T-helper 2 cell (primary cell): Measurements from ENCODE around the gene KCNH3.
A peak's percentile ranks its signal among the peaks of the same experiment; 100 is the strongest.
"Not testable (repeated sequence)": the region's sequence is repeated elsewhere in the genome, so short reads cannot be mapped to it uniquely, and the experiment has no call there.

Experiments used
- DNase-seq, 5 experiments: peaks; one replicate each; pipeline versions ENCODE4 v3.0.0 to v3.0.0-alpha.2; 2012 to 2022
- total RNA-seq, 2 donors: gene quantifications; one replicate each; lab custom pipeline; 2026; lab: John Stamatoyannopoulos, UW

The KCNH3 gene, protein sequence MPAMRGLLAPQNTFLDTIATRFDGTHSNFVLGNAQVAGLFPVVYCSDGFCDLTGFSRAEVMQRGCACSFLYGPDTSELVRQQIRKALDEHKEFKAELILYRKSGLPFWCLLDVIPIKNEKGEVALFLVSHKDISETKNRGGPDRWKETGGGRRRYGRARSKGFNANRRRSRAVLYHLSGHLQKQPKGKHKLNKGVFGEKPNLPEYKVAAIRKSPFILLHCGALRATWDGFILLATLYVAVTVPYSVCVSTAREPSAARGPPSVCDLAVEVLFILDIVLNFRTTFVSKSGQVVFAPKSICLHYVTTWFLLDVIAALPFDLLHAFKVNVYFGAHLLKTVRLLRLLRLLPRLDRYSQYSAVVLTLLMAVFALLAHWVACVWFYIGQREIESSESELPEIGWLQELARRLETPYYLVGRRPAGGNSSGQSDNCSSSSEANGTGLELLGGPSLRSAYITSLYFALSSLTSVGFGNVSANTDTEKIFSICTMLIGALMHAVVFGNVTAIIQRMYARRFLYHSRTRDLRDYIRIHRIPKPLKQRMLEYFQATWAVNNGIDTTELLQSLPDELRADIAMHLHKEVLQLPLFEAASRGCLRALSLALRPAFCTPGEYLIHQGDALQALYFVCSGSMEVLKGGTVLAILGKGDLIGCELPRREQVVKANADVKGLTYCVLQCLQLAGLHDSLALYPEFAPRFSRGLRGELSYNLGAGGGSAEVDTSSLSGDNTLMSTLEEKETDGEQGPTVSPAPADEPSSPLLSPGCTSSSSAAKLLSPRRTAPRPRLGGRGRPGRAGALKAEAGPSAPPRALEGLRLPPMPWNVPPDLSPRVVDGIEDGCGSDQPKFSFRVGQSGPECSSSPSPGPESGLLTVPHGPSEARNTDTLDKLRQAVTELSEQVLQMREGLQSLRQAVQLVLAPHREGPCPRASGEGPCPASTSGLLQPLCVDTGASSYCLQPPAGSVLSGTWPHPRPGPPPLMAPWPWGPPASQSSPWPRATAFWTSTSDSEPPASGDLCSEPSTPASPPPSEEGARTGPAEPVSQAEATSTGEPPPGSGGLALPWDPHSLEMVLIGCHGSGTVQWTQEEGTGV
- 1.2 to 4.1 reads per million in 2 donors for total RNA-seq

- peak; percentile 74 to 92 (median 81) for DNase-seq
These were observed at the start of gene KCNH3 for GRCh38 chr12:49538510-49539403. Gene KCNH3 (plus strand): TSS chr12:49539030. CDS start chr12:49539417, 387 bp downstream.

DNA sequence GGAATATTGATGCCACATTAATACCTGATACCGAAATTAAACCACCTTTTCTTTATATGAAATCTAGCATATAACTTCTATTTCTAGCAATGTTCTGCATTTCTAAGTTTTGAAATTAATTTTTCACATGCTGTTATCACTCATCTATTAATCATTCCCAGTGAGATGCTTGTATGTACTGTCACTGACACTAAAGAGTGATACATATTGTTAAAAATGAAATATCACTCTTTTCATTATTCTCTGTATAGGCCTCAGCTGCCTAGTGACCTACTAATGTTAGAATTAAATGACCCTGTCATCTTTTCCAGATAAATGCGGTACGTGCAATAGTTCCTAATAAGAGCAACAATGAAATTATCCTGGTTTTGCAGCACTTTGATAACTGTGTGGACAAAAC, 49.7 kb upstream of the KCNH3 start:
- no peak for DNase-seq

DNA sequence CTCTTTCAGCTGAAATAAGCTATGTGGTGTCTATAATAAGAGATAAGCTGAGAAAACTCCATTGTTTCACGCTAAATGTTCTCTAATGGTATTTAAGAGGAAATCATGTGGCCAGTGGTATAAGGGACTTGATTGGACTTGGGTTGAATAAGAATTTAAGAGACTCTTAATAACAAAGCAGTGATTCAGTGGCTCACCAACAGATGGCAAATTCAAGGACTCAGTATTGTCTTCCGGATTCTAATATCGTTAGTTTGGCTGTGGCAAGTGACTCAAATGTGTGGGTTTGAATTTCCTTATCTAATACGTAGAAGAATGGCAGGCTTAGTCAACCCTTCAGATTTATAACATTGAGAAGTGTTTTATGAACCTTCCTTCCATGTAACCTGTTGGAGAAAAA, 49.1 kb upstream of the KCNH3 start:
- DNase-seq = no peak

DNA sequence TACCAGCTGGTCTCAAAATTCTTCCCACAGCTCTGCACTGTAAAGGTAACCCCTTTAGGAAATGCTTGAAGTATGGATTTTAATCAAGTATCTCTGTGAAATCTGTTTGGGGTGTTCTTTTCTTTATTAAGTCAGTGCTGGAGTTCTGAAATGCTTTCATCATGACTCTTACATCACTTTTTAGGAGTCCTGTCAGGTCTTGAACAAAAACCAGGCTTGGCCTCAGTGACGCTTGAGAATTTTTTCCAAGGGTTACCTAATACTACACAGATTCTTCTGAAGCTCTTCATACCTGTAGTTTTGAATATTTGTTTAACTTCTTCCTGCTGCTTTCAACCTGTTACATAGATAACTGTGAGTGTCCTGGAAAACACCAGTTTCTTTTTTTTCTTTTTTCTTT, 47.0 kb upstream of the KCNH3 start:
- no peak for DNase-seq

GRCh38 chr12:49493900-49494299, 44.9 kb upstream of the KCNH3 start:
- no peak for DNase-seq

GRCh38 chr12:49496417-49497360, 42.1 kb upstream of the KCNH3 start:
- DNase-seq = no peak

GRCh38 chr12:49501895-49502294, 36.9 kb upstream of the KCNH3 start:
- no peak for DNase-seq

DNA sequence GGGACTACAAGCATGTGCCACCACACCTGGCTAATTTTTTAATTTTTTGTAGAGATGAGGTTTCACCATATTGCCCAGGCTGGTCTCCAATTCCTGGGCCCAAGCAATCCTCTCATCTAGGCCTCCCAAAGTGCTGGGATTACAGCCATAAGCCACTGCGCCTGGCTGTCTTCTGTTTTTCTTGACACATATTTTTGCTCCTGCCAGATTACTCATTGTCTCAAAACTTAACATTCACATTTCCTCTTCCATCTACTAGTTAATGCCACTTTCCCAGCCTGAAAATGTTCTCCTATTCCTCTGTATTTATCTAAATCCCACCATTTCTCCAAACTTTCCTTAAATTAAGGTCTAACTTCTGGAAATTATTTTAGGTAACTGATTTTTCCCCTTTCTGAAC, 36.2 kb upstream of the KCNH3 start:
- no peak for DNase-seq

GRCh38 chr12:49503674-49504180, 35.1 kb upstream of the KCNH3 start:
- DNase-seq = no peak

DNA sequence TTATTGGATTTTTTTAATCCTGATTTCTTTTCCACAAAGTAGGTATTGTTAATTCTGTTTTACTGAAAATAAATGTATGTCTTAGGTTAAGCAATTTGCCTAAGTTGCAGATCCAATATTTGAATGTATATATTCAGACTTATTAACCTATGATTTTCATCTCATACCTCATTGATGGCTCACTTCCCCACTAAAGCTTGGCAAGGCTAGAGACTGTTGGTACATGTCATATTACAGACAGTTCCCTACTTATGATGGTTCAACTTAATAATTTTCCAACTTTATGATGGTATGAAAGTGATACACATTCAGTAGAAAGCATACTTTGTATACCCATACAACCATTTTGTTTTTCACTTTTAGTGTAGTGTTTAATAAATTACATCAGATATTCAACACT, 33.2 kb upstream of the KCNH3 start:
- DNase-seq = no peak

DNA sequence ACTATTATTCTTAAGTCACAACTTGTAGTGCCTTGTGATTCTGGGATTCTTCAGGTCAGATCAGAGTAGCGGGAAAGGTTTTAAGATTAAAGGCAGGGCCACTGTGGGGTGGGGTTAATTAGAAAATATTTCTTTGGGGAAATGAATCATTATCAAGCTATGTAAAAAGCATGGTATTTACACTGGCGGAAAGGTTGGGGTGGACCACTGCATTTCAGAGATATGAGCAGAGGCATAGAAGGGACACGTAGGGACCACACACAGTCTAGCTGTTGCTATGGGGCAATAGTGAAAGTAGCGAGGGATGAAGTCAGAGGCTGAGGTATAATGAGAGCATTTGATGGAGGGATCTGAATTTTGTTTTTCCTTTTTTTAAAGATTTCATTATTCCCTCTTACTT, 31.7 kb upstream of the KCNH3 start:
- no peak for DNase-seq

- DNase-seq = not testable (repeated sequence)
These were observed 29.1 kb upstream of the KCNH3 start for GRCh38 chr12:49509681-49510080.

GRCh38 chr12:49511410-49511809, 27.4 kb upstream of the KCNH3 start:
- DNase-seq = no peak

- DNase-seq = no peak
These were observed 26.3 kb upstream of the KCNH3 start for GRCh38 chr12:49512546-49512945.

- DNase-seq = no peak
These were observed 23.6 kb upstream of the KCNH3 start for GRCh38 chr12:49515266-49515665.

DNA sequence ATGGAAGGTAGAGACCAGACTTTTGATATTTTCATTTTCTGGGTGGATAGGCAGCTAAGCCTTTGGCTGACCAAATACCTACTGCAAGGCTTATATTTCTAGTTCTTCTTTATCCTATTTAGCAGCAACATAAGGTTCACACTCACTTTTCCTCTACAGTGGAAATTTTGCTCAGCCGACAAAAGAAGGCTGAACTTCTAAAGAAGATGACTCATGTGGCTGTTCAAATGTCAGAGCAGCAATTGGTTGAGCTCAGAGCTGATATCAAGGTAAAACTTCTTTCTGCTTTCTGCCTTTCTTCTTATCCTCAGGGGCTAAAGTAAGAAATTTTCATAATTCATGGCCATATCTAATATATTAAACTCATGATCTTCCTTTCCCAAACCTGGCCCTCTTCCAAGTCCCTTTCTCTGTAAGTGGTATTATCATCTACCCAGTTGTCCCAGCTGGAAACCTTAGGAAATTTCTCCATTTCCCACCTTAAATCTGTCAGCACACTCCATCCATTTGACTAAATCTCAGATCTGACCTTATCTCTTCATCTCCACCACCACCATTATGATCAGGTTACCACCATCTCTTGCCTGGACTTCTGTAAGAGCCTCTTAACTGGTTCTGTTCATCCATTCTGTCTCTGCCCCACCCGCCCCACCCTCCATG, 19.8 kb upstream of the KCNH3 start:
- no peak for DNase-seq

GRCh38 chr12:49519574-49519936, 19.3 kb upstream of the KCNH3 start:
- DNase-seq = no peak

- DNase-seq = no peak
These were observed 17.4 kb upstream of the KCNH3 start for GRCh38 chr12:49521389-49521788.

GRCh38 chr12:49524660-49525324, 14.0 kb upstream of the KCNH3 start:
- DNase-seq = no peak

DNA sequence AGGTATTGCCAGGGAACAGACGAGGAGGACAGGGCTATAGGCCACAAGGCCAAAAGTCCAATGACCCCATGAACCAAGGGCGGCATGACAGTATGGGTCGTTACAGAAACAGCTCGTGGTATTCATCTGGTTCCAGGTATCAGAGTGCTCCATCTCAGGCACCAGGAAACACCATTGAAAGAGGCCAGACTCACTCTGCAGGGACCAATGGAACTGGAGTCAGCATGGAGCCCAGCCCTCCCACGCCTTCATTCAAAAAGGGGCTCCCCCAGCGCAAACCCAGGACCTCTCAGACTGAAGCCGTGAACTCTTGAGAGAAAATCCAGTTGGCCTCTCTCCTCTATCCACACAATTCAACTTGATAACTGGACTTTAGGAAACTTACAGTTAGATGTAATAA, 12.9 kb upstream of the KCNH3 start:
- DNase-seq = no peak
